Measurements from ENCODE around the gene SEPTIN3.

- TF ChIP-seq CTCF (conservative IDR thresholded peaks at IDR 0.05; ENCODE audit: low read length) (no peak), EZH2phosphoT487 (IDR thresholded peaks at IDR 0.05; ENCODE audit: borderline replicate concordance) (no peak)
These were observed 18.0 kb downstream of the SEPTIN3 start for GRCh38 chr22:41987276-41987675.
